HEK293T (cell line): ENCODE measurements around the gene SLC38A9.

Source experiments
- ARNT ChIP-seq: fragments of 450-650 bp; IDR thresholded peaks from 2 replicates; pipeline ENCODE4 v1.6.1; 2017; ENCODE audit warnings: mild to moderate bottlenecking
- BHLHE40 ChIP-seq: fragments of 450-650 bp; IDR thresholded peaks from 2 replicates; pipeline ENCODE4 v1.6.1; 2016; ENCODE audit warnings: mild to moderate bottlenecking, moderate library complexity, borderline replicate concordance
- CTBP1 ChIP-seq: fragments of 450-650 bp; IDR thresholded peaks from 2 replicates; pipeline ENCODE4 v1.6.1; 2016; ENCODE audit warnings: borderline replicate concordance
- ELF4 ChIP-seq: fragments of 450-650 bp; IDR thresholded peaks from 2 replicates; pipeline ENCODE4 v1.6.1; 2017; ENCODE audit warnings: antibody characterized with exemption
- FOXA1 ChIP-seq: fragments of 450-650 bp; IDR thresholded peaks from 2 replicates; pipeline ENCODE4 v1.6.1; 2016; ENCODE audit warnings: mild to moderate bottlenecking
- FOXK2 ChIP-seq: fragments of 450-650 bp; IDR thresholded peaks from 2 replicates; pipeline ENCODE4 v1.6.1; 2016; ENCODE audit warnings: mild to moderate bottlenecking
- FOXM1 ChIP-seq: fragments of 450-650 bp; IDR thresholded peaks from 2 replicates; pipeline ENCODE4 v1.6.1; 2017; ENCODE audit warnings: mild to moderate bottlenecking, borderline replicate concordance
- L3MBTL2 ChIP-seq: fragments of 450-650 bp; conservative IDR thresholded peaks from 2 replicates; pipeline ENCODE4 v1.6.1; 2016; ENCODE audit warnings: mild to moderate bottlenecking
- NFRKB ChIP-seq: fragments of 450-650 bp; IDR thresholded peaks from 2 replicates; pipeline ENCODE4 v1.6.1; 2016; ENCODE audit warnings: mild to moderate bottlenecking, moderate library complexity
- PKNOX1 ChIP-seq: fragments of 450-650 bp; IDR thresholded peaks from 2 replicates; pipeline ENCODE4 v1.6.1; 2016
- TARDBP ChIP-seq: fragments of 450-650 bp; IDR thresholded peaks from 2 replicates; pipeline ENCODE4 v1.6.1; 2016
- ZNF384 ChIP-seq: fragments of 450-650 bp; IDR thresholded peaks from 2 replicates; pipeline ENCODE4 v1.6.1; 2016

GRCh38 chr5:55665065-55665464, 47.1 kb downstream of the SLC38A9 start:
- TF ChIP-seq FOXK2 (no peak), ZNF384 (no peak), ELF4 (no peak), BHLHE40 (no peak), ARNT (no peak), L3MBTL2 (no peak), FOXM1 (no peak), CTBP1 (no peak), NFRKB (no peak), FOXA1 (no peak), TARDBP (no peak), PKNOX1 (no peak)
